OCI-LY7 (cell line): ENCODE results near the gene ZNF335. TPM values are rescaled to one million over a fixed set of nuclear protein-coding genes. Genes with fewer than 3 reads are reported as not detected.

Experiments
- BruUV-seq: library from RNA; stranded (reverse); fragments of 400-500 nt; replicated peaks from 2 replicates; lab custom pipeline; 2021; lab: Mats Ljungman, UMichigan
- CTCF ChIA-PET: fragments of 300-600 bp; sonication (Branson Sonifier 250); formaldehyde crosslinking; loops from one replicate; lab custom pipeline; 2022; ENCODE audit warnings: antibody characterized with exemption; ENCODE audit not compliant: unreplicated experiment; lab: Charles Lee
- POLR2A ChIA-PET: fragments of 300-600 bp; sonication (Branson Sonifier 250); formaldehyde crosslinking; loops from one replicate; lab custom pipeline; 2022; ENCODE audit warnings: antibody characterized with exemption; lab: Charles Lee
- DNase-seq: peaks from one replicate; pipeline ENCODE4 v3.0.0-alpha.2; 2015; ENCODE audit warnings: low spot score
- H2AFZ ChIP-seq: fragments of 200-600 bp; sonication (generic), shearing (Covaris generic); 2 replicates; pipeline ENCODE4 v1.6.1; 2014; ENCODE audit warnings: mild to moderate bottlenecking, antibody characterized with exemption, low read length, moderate library complexity
- H3K27ac ChIP-seq: fragments of 200-600 bp; sonication (generic); 2 replicates; pipeline ENCODE4 v1.5.1; 2014; ENCODE audit warnings: mixed run types, low read depth, mild to moderate bottlenecking, moderate library complexity, low read length, inconsistent platforms; ENCODE audit not compliant: poor library complexity, severe bottlenecking
- H3K36me3 ChIP-seq: fragments of 200-600 bp; sonication (generic); 2 replicates; pipeline ENCODE4 v1.6.1; 2014; ENCODE audit warnings: mild to moderate bottlenecking, antibody characterized with exemption, low read length, moderate library complexity, mixed read lengths; ENCODE audit not compliant: insufficient read depth
- H3K4me1 ChIP-seq: fragments of 200-600 bp; sonication (generic); 2 replicates; pipeline ENCODE4 v1.5.1; 2014; ENCODE audit warnings: mild to moderate bottlenecking, low read length; ENCODE audit not compliant: insufficient read depth, poor library complexity, severe bottlenecking
- H3K4me2 ChIP-seq: fragments of 200-600 bp; sonication (generic); 2 replicates; pipeline ENCODE4 v1.6.1; 2014; ENCODE audit warnings: mild to moderate bottlenecking, low read length
- H3K4me3 ChIP-seq: fragments of 200-600 bp; sonication (generic); 2 replicates; pipeline ENCODE4 v1.5.1; 2014; ENCODE audit warnings: mild to moderate bottlenecking, low read depth, low read length; ENCODE audit not compliant: poor library complexity, severe bottlenecking
- H3K79me2 ChIP-seq: fragments of 200-600 bp; sonication (generic); 2 replicates; pipeline ENCODE4 v1.6.1; 2016; ENCODE audit warnings: low read depth, mild to moderate bottlenecking, low read length, moderate library complexity, mixed read lengths; ENCODE audit not compliant: insufficient read depth
- H3K9me2 ChIP-seq: fragments of 200-600 bp; sonication (generic); 2 replicates; pipeline ENCODE4 v1.6.1; 2016; ENCODE audit warnings: mild to moderate bottlenecking, low read length, mixed read lengths; ENCODE audit not compliant: insufficient read depth
- H3K9me3 ChIP-seq: fragments of 200-600 bp; sonication (generic); 2 replicates; pipeline ENCODE4 v1.6.1; 2014; ENCODE audit warnings: mild to moderate bottlenecking, mixed run types, low read length, mixed read lengths
- H4K20me1 ChIP-seq: fragments of 200-600 bp; sonication (generic); 2 replicates; pipeline ENCODE4 v1.6.1; 2014; ENCODE audit warnings: mild to moderate bottlenecking, antibody characterized with exemption, low read length, moderate library complexity, mixed read lengths; ENCODE audit not compliant: insufficient read depth
- CTCF ChIP-seq: fragments of 200-600 bp; sonication (generic); conservative IDR thresholded peaks from 2 replicates; pipeline ENCODE4 v1.5.1; 2014; ENCODE audit warnings: mild to moderate bottlenecking, antibody characterized with exemption, low read length, moderate library complexity, mixed read lengths
- EZH2phosphoT487 ChIP-seq: fragments of 200-600 bp; sonication (generic); IDR thresholded peaks from 2 replicates; pipeline ENCODE4 v1.6.1; 2018; ENCODE audit warnings: low read depth, borderline replicate concordance, mild to moderate bottlenecking, mixed run types, antibody characterized with exemption, low read length, moderate library complexity, mixed read lengths
- intact Hi-C: fragments of 100-400 bp; cut with micrococcal nuclease; formaldehyde crosslinking; loops from one replicate; pipeline ENCODE4 v1.10.0; 2022; ENCODE audit not compliant: unreplicated experiment
- total RNA-seq, 2 experiments: library from RNA; depleted of rRNA in 1 of 2; stranded (reverse); fragments of >200 nt in 1 of 2; shearing (Covaris generic) in 1 of 2; gene quantifications; 2 replicates each; pipeline ENCODE4 v1.2.3, GENCODE V29; 2014 to 2022

Gene ZNF335
- total RNA-seq, 2 experiments from 2014 or later = 21.0 to 28.4 TPM

- POLR2A ChIA-PET = no interaction called here
- H3K36me3 ChIP-seq = peaks cover 87% of the 10 kb centered on the region
Measured at GRCh38 chr20:45964006-45964400, 8.0 kb downstream of the ZNF335 start.

GRCh38 chr20:45963059-45964005 lies 8.7 kb downstream of the ZNF335 start:
- peak; percentile 65 for DNase-seq
- Histone ChIP-seq H2AFZ (no peak overlapping the region), H3K4me3 (no peak overlapping the region), H3K36me3 (peaks cover 87% of the 10 kb centered on the region), H3K79me2 (no peaks in the 10 kb centered on the region), H3K4me2 (no peak overlapping the region), H4K20me1 (no peaks in the 10 kb centered on the region), H3K27ac (no peak overlapping the region), H3K9me3 (no peaks in the 10 kb centered on the region), H3K9me2 (no peaks in the 10 kb centered on the region), H3K4me1 (no peaks in the 10 kb centered on the region)
- no TSS peak for BruUV-seq
- intact Hi-C loops = loop anchor here (1.0 kb wide), 2 partner anchors 139 to 164 kb away; no protein-coding TSS in a partner anchor
- no peak for TF ChIP-seq EZH2phosphoT487
- peak; percentile 55 for TF ChIP-seq CTCF
- CTCF ChIA-PET = no interaction called here
- POLR2A ChIA-PET = no interaction called here

More at GRCh38 chr20:45964006-45964400, 8.0 kb downstream of the ZNF335 start:
- H3K9me2 ChIP-seq = no peaks in the 10 kb centered on the region
- no peak overlapping the region for H3K4me3 ChIP-seq
- no peaks in the 10 kb centered on the region for H3K4me1 ChIP-seq
- CTCF ChIA-PET = no interaction called here
- no peaks in the 10 kb centered on the region for H3K79me2 ChIP-seq
- no peaks in the 10 kb centered on the region for H3K9me3 ChIP-seq
- intact Hi-C loops = no loop called here
- H2AFZ ChIP-seq = no peak overlapping the region
- BruUV-seq = no TSS peak
- H4K20me1 ChIP-seq = no peaks in the 10 kb centered on the region
- TF ChIP-seq CTCF (no peak), EZH2phosphoT487 (no peak)
- no peak overlapping the region for H3K27ac ChIP-seq
- H3K4me2 ChIP-seq = no peak overlapping the region
- DNase-seq = no peak
